GM18861 (cell line): ENCODE data around the gene OR8K3.

Experiments used
- ATAC-seq: cut with Tn5 transposase; IDR thresholded peaks from one replicate; pipeline ENCODE4 v1.9.1; 2021; ENCODE audit not compliant: unreplicated experiment

Gene OR8K3

GRCh38 chr11:56314844-56315243 lies at the start of gene OR8K3:
Gene OR8K3, plus strand, starts transcription at chr11:56315144. Its CDS starts 3,163 bp downstream, at chr11:56318307.
- ATAC-seq = no peak

GRCh38 chr11:56271092-56271491 lies 43.9 kb upstream of the OR8K3 start:
- no peak for ATAC-seq

GRCh38 chr11:56273854-56274253 lies 41.1 kb upstream of the OR8K3 start, which contains the start of gene OR5T1:
Gene OR5T1, plus strand, starts transcription at chr11:56274154. Its CDS starts 1,485 bp downstream, at chr11:56275639.
- no peak for ATAC-seq

- no peak for ATAC-seq
Observed at GRCh38 chr11:56292154-56292553, 22.8 kb upstream of the OR8K3 start, which contains the start of gene OR8H1. Gene OR8H1, minus strand, starts transcription at chr11:56292254. Its CDS starts 1,192 bp downstream, at chr11:56291062.

GRCh38 chr11:56296898-56297297 lies 18.0 kb upstream of the OR8K3 start:
- no peak for ATAC-seq

GRCh38 chr11:56307836-56308235 lies 7.1 kb upstream of the OR8K3 start:
- no peak for ATAC-seq

GRCh38 chr11:56331861-56332491 lies 17.0 kb downstream of the OR8K3 start:
- ATAC-seq = no peak

- no peak for ATAC-seq
Observed at GRCh38 chr11:56333156-56333555, 18.2 kb downstream of the OR8K3 start.

GRCh38 chr11:56340289-56340688 lies 25.3 kb downstream of the OR8K3 start:
- no peak for ATAC-seq

- no peak for ATAC-seq
Observed at GRCh38 chr11:56345739-56346138, 30.8 kb downstream of the OR8K3 start, which contains the start of gene OR8K1. Gene OR8K1, plus strand, starts transcription at chr11:56346039. Its CDS starts 0 bp downstream, at chr11:56346039.

GRCh38 chr11:56353991-56354390 lies 39.0 kb downstream of the OR8K3 start, which contains the start of gene OR8J1:
Gene OR8J1, plus strand, starts transcription at chr11:56354291. Its CDS starts 5,956 bp downstream, at chr11:56360247.
- ATAC-seq = no peak
